ENCODE measurements around the gene PER1. TPM values are rescaled to one million over a fixed set of nuclear protein-coding genes. Genes with fewer than 3 reads are reported as not detected.
A peak's percentile ranks its signal among the peaks of the same experiment; 100 is the strongest.

The PER1 gene
- total and polyA plus RNA-seq, 2 of the 13 experiments (the other 11 are each of a cell fraction or from before 2014, with no cell fraction given): 2.6 to 3.6 TPM

DNA sequence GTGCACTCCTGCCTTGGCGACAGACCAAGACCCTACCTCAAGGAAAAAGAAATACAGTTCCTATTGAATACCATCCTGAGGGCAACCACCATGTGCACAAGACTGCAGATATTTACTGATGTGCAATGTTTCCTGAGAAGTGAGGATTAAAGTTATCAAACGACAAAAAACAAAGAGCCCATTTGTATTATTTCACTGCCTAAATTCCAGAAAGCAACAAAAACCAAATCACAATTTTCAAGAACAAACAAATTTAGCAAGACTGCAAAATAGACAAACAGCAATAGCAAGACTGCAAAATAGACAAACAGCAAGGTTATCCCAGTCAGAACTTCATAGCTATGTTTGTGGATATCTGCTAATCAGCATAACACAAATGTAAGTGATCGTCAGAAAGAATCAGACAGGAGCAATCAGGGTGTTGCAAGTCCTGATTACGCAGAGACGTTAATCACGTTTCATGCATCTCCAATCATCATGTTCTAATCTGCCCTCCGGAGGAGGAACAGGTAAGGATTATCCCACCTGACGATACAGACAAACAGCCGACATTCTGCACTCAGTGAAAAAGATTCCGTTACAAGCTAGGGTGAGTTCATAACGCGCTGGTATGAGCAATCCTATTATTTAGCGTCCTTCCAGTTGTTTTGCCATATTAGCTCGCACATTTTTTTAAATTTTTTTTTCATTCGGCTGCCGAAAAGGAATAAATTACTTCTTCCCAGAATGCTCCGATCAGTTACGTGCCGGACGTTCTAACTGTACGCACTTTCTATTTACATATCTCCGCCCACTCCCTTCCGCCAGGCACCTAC lies 21.1 kb upstream of the PER1 start (continued):
- TF ChIP-seq ZFP62 (CRISPR knock-in tag; IDR thresholded peaks at IDR 0.05): peak; percentile 97; the same call in 1 of the 2 replicates
- peak; percentile 95 for TF ChIP-seq KLF9 (CRISPR knock-in tag; IDR thresholded peaks at IDR 0.05; ENCODE audit: low read depth)
- no peak for TF ChIP-seq RBAK (CRISPR knock-in tag; IDR thresholded peaks at IDR 0.05)
- TF ChIP-seq NR1H2 (CRISPR knock-in tag; IDR thresholded peaks at IDR 0.05; ENCODE audit: borderline replicate concordance, low read depth): peak; percentile 88; the same call in 1 of the 2 replicates
- TF ChIP-seq ZNF530 (CRISPR knock-in tag; IDR thresholded peaks at IDR 0.05; ENCODE audit: low read depth): no peak
- peak; percentile 86 for TF ChIP-seq TBL1XR1 (IDR thresholded peaks at IDR 0.05; ENCODE audit: borderline replicate concordance, low read length, partially characterized antibody)
- TF ChIP-seq ZNF780A (CRISPR knock-in tag; IDR thresholded peaks at IDR 0.05): peak; percentile 83; the same call in 1 of the 2 replicates
- TF ChIP-seq HOXA7 (CRISPR knock-in tag; IDR thresholded peaks at IDR 0.05): peak; percentile 89; the same call in 1 of the 2 replicates
- TF ChIP-seq ARID3A (IDR thresholded peaks at IDR 0.05; ENCODE audit: low read depth, low read length): peak; percentile 98
- no peak for TF ChIP-seq TRIM22 (IDR thresholded peaks at IDR 0.05)
- TF ChIP-seq E2F2 (CRISPR knock-in tag; IDR thresholded peaks at IDR 0.05; ENCODE audit: borderline replicate concordance): peak; percentile 98; the same call in 1 of the 2 replicates
- no peak for TF ChIP-seq SRSF9 (IDR thresholded peaks at IDR 0.05; ENCODE audit: borderline replicate concordance, insufficient read depth, low read depth, low read length, poor library complexity, severe bottlenecking)
- peak; percentile 93 for TF ChIP-seq ZNF317 (CRISPR knock-in tag; IDR thresholded peaks at IDR 0.05)
- no peak for TF ChIP-seq EED (CRISPR knock-in tag; IDR thresholded peaks at IDR 0.05)
- TF ChIP-seq SNRNP70 (IDR thresholded peaks at IDR 0.05; ENCODE audit: low read depth, low read length): no peak
- TF ChIP-seq FOXA1 (IDR thresholded peaks at IDR 0.05): no peak
- TF ChIP-seq FOXA1 (CRISPR knock-in tag; IDR thresholded peaks at IDR 0.05): peak; percentile 52
- TF ChIP-seq NONO (IDR thresholded peaks at IDR 0.05): 0 out of 2 replicates have a peak, but pooled peaks have one; percentile 24
- peak; percentile 99 for TF ChIP-seq NONO (CRISPR knock-in tag; conservative IDR thresholded peaks at IDR 0.05)
- TF ChIP-seq ZNF552 (CRISPR knock-in tag; IDR thresholded peaks at IDR 0.05; ENCODE audit: borderline replicate concordance): 0 out of 2 replicates have a peak, but pooled peaks have one; percentile 26
- TF ChIP-seq MXD4 (CRISPR knock-in tag; IDR thresholded peaks at IDR 0.05): peak; percentile 94
- no peak for TF ChIP-seq KDM5A (IDR thresholded peaks at IDR 0.05; ENCODE audit: borderline replicate concordance, low read length)
- no peak for TF ChIP-seq ZNF839 (CRISPR knock-in tag; IDR thresholded peaks at IDR 0.05; ENCODE audit: borderline replicate concordance)
- TF ChIP-seq NR2F6 (IDR thresholded peaks at IDR 0.05): peak; percentile 74
- TF ChIP-seq NR2F6 (CRISPR knock-in tag; IDR thresholded peaks at IDR 0.05): peak; percentile 84
- TF ChIP-seq ZNF883 (CRISPR knock-in tag; IDR thresholded peaks at IDR 0.05; ENCODE audit: not compliant biosample characterization): no peak
- TF ChIP-seq FOXK1 (CRISPR knock-in tag; IDR thresholded peaks at IDR 0.05; ENCODE audit: borderline replicate concordance, low read depth): peak; percentile 87; the same call in 1 of the 2 replicates
- peak; percentile 98 for TF ChIP-seq REPIN1 (CRISPR knock-in tag; IDR thresholded peaks at IDR 0.05; ENCODE audit: borderline replicate concordance, low read depth)

Measured in HepG2 (cell line).